HEK293 (cell line): ENCODE measurements around the gene PRPF8.

Experiments
- CTCF ChIA-PET: fragments of 350-600 bp; formaldehyde crosslinking; extraction: SDS; loops from one replicate; lab custom pipeline; 2021; ENCODE audit warnings: antibody characterized with exemption; lab: Yijun Ruan, JAX
- POLR2A ChIA-PET: fragments of 300-600 bp; formaldehyde crosslinking; extraction: SDS; loops from one replicate; lab custom pipeline; 2020; ENCODE audit warnings: antibody characterized with exemption, inconsistent platforms; lab: Yijun Ruan, JAX
- H3K27ac ChIP-seq: fragments of 200-500 bp; sonication (Bioruptor generic); 2 replicates; pipeline ENCODE4 v1.5.1; 2014; ENCODE audit warnings: low read depth, low read length, control low read depth, inconsistent platforms; ENCODE audit errors: extremely low read depth
- H3K36me3 ChIP-seq, 2 experiments: fragments of 200-500 bp in 1 of 2; sonication (Bioruptor generic) in 1 of 2; 1 replicate in 1 of 2; 2 replicates in 1 of 2; pipeline ENCODE4 v1.5.1; 2014 to 2017; ENCODE audit warnings: inconsistent platforms in 2 of 2, low read length in 2 of 2; ENCODE audit not compliant: control insufficient read depth in 2 of 2, insufficient read depth in 1 of 2
- H3K4me1 ChIP-seq: fragments of 200-500 bp; sonication (Bioruptor generic); 2 replicates; pipeline ENCODE4 v1.5.1; 2014; ENCODE audit warnings: mild to moderate bottlenecking, low read length, inconsistent platforms; ENCODE audit not compliant: control insufficient read depth, insufficient read depth
- H3K4me3 ChIP-seq: 2 replicates; pipeline ENCODE4 v1.5.1; 2011; ENCODE audit warnings: low read depth, mild to moderate bottlenecking, control low read depth, low read length, moderate library complexity
- H3K9me3 ChIP-seq: fragments of 200-500 bp; sonication (Bioruptor generic); 2 replicates; pipeline ENCODE4 v1.5.1; 2014; ENCODE audit warnings: low read depth, low read length, inconsistent platforms; ENCODE audit not compliant: control insufficient read depth, insufficient read depth
- IKZF3 ChIP-seq: fragments of 450-650 bp; IDR thresholded peaks from 2 replicates; pipeline ENCODE4 v1.5.0; 2018; ENCODE audit warnings: missing biosample characterization, mild to moderate bottlenecking, missing genetic modification characterization, moderate library complexity
- OSR2 ChIP-seq: fragments of 450-650 bp; formaldehyde crosslinking; IDR thresholded peaks from 2 replicates; pipeline ENCODE4 v1.5.1; 2016; ENCODE audit warnings: missing biosample characterization, missing genetic modification characterization
- RBAK ChIP-seq: fragments of 450-650 bp; formaldehyde crosslinking; IDR thresholded peaks from 2 replicates; pipeline ENCODE4 v1.5.1; 2016; ENCODE audit warnings: missing biosample characterization, missing genetic modification characterization
- ZNF157 ChIP-seq: fragments of 450-650 bp; formaldehyde crosslinking; IDR thresholded peaks from 2 replicates; pipeline ENCODE4 v1.5.1; 2016; ENCODE audit warnings: missing biosample characterization, missing genetic modification characterization
- ZNF169 ChIP-seq: fragments of 450-650 bp; formaldehyde crosslinking; IDR thresholded peaks from 2 replicates; pipeline ENCODE4 v1.5.1; 2016; ENCODE audit warnings: missing biosample characterization, missing genetic modification characterization
- ZNF221 ChIP-seq: fragments of 450-650 bp; formaldehyde crosslinking; IDR thresholded peaks from 2 replicates; pipeline ENCODE4 v1.5.1; 2017; ENCODE audit warnings: missing biosample characterization, missing genetic modification characterization, borderline replicate concordance
- ZNF23 ChIP-seq: fragments of 450-650 bp; formaldehyde crosslinking; IDR thresholded peaks from 2 replicates; pipeline ENCODE4 v1.5.1; 2016; ENCODE audit warnings: missing biosample characterization, missing genetic modification characterization, borderline replicate concordance
- ZNF302 ChIP-seq: fragments of 450-650 bp; formaldehyde crosslinking; IDR thresholded peaks from 2 replicates; pipeline ENCODE4 v1.5.1; 2016; ENCODE audit warnings: missing biosample characterization, missing genetic modification characterization, low read depth
- ZNF626 ChIP-seq: fragments of 450-650 bp; sonication (Bioruptor Pico); formaldehyde crosslinking; IDR thresholded peaks from 2 replicates; pipeline ENCODE4 v1.5.1; 2018; ENCODE audit warnings: missing biosample characterization, missing genetic modification characterization, inconsistent platforms
- TF ChIP-seq, protein P1 (sequence below): fragments of 450-650 bp; formaldehyde crosslinking; IDR thresholded peaks from 2 replicates; pipeline ENCODE4 v1.5.1; 2016; ENCODE audit warnings: missing biosample characterization, missing genetic modification characterization
- TF ChIP-seq, protein P2 (sequence below): fragments of 450-650 bp; formaldehyde crosslinking; IDR thresholded peaks from 2 replicates; pipeline ENCODE4 v1.5.1; 2016; ENCODE audit warnings: missing biosample characterization, missing genetic modification characterization, borderline replicate concordance
- TF ChIP-seq, protein P3 (sequence below): fragments of 450-650 bp; formaldehyde crosslinking; IDR thresholded peaks from 2 replicates; pipeline ENCODE4 v1.5.1; 2016; ENCODE audit warnings: missing biosample characterization, missing genetic modification characterization
- TF ChIP-seq, protein P4 (sequence below): IDR thresholded peaks from 2 replicates; pipeline ENCODE4 v1.6.1; 2011; ENCODE audit warnings: mild to moderate bottlenecking, low read depth, low read length, borderline replicate concordance
- TF ChIP-seq, protein P5 (sequence below): fragments of 450-650 bp; formaldehyde crosslinking; IDR thresholded peaks from 2 replicates; pipeline ENCODE4 v1.5.1; 2017; ENCODE audit warnings: missing biosample characterization, missing genetic modification characterization
- TF ChIP-seq, protein P6 (sequence below): fragments of 450-650 bp; formaldehyde crosslinking; IDR thresholded peaks from 2 replicates; pipeline ENCODE4 v1.5.1; 2016; ENCODE audit warnings: missing biosample characterization, missing genetic modification characterization
- TF ChIP-seq, protein P7 (sequence below): fragments of 450-650 bp; formaldehyde crosslinking; IDR thresholded peaks from 2 replicates; pipeline ENCODE4 v1.5.1; 2016; ENCODE audit warnings: missing biosample characterization, missing genetic modification characterization
- TF ChIP-seq, protein P8 (sequence below): fragments of 450-650 bp; formaldehyde crosslinking; IDR thresholded peaks from 2 replicates; pipeline ENCODE4 v1.5.1; 2016; ENCODE audit warnings: missing biosample characterization, missing genetic modification characterization

Gene PRPF8

DNA sequence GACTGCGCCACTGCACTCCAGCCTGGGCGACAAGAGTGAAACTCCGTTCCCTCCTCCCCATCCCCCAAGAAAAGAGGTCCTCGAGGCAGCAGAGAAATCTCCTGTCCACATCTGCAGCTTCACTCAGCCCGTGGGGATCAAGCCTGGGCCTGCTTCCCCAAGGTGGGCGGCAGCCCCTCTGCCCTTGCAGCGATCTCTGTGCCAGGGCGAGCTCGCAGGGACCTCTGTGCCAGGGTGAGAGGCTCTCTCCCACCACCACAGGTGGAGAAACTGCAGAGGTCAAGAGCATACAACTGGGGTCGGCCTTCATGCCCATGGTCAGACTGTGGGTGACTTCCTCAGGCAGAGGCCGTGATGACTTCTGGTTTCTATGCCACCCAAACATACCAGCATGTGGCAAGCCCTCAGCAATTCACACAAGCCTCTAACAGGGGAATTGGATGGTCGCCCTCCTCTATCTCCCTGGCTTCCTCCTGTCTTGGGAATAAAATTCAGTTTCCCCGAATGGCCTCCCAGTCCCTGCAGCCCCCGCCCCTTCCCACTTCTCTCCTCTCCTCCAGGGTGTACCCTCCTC is 61.5 kb downstream of the PRPF8 start (continued):
- TF ChIP-seq, protein P1, sequence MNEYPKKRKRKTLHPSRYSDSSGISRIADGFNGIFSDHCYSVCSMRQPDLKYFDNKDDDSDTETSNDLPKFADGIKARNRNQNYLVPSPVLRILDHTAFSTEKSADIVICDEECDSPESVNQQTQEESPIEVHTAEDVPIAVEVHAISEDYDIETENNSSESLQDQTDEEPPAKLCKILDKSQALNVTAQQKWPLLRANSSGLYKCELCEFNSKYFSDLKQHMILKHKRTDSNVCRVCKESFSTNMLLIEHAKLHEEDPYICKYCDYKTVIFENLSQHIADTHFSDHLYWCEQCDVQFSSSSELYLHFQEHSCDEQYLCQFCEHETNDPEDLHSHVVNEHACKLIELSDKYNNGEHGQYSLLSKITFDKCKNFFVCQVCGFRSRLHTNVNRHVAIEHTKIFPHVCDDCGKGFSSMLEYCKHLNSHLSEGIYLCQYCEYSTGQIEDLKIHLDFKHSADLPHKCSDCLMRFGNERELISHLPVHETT (tag by site-specific recombination), result no peak
- no peak for TF ChIP-seq ZNF169 (tag by site-specific recombination)
- TF ChIP-seq, protein P2, sequence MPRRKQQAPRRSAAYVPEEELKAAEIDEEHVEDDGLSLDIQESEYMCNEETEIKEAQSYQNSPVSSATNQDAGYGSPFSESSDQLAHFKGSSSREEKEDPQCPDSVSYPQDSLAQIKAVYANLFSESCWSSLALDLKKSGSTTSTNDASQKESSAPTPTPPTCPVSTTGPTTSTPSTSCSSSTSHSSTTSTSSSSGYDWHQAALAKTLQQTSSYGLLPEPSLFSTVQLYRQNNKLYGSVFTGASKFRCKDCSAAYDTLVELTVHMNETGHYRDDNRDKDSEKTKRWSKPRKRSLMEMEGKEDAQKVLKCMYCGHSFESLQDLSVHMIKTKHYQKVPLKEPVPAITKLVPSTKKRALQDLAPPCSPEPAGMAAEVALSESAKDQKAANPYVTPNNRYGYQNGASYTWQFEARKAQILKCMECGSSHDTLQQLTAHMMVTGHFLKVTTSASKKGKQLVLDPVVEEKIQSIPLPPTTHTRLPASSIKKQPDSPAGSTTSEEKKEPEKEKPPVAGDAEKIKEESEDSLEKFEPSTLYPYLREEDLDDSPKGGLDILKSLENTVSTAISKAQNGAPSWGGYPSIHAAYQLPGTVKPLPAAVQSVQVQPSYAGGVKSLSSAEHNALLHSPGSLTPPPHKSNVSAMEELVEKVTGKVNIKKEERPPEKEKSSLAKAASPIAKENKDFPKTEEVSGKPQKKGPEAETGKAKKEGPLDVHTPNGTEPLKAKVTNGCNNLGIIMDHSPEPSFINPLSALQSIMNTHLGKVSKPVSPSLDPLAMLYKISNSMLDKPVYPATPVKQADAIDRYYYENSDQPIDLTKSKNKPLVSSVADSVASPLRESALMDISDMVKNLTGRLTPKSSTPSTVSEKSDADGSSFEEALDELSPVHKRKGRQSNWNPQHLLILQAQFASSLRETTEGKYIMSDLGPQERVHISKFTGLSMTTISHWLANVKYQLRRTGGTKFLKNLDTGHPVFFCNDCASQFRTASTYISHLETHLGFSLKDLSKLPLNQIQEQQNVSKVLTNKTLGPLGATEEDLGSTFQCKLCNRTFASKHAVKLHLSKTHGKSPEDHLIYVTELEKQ (tag by site-specific recombination), result no peak
- TF ChIP-seq, protein P3, sequence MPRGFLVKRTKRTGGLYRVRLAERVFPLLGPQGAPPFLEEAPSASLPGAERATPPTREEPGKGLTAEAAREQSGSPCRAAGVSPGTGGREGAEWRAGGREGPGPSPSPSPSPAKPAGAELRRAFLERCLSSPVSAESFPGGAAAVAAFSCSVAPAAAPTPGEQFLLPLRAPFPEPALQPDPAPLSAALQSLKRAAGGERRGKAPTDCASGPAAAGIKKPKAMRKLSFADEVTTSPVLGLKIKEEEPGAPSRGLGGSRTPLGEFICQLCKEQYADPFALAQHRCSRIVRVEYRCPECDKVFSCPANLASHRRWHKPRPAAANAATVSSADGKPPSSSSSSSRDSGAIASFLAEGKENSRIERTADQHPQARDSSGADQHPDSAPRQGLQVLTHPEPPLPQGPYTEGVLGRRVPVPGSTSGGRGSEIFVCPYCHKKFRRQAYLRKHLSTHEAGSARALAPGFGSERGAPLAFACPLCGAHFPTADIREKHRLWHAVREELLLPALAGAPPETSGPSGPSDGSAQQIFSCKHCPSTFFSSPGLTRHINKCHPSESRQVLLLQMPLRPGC, result no peak
- no peak for TF ChIP-seq ZNF221 (tag by site-specific recombination)
- TF ChIP-seq, protein P4, sequence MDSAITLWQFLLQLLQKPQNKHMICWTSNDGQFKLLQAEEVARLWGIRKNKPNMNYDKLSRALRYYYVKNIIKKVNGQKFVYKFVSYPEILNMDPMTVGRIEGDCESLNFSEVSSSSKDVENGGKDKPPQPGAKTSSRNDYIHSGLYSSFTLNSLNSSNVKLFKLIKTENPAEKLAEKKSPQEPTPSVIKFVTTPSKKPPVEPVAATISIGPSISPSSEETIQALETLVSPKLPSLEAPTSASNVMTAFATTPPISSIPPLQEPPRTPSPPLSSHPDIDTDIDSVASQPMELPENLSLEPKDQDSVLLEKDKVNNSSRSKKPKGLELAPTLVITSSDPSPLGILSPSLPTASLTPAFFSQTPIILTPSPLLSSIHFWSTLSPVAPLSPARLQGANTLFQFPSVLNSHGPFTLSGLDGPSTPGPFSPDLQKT, result no peak
- no peak for TF ChIP-seq OSR2 (tag by site-specific recombination)
- TF ChIP-seq, protein P5, sequence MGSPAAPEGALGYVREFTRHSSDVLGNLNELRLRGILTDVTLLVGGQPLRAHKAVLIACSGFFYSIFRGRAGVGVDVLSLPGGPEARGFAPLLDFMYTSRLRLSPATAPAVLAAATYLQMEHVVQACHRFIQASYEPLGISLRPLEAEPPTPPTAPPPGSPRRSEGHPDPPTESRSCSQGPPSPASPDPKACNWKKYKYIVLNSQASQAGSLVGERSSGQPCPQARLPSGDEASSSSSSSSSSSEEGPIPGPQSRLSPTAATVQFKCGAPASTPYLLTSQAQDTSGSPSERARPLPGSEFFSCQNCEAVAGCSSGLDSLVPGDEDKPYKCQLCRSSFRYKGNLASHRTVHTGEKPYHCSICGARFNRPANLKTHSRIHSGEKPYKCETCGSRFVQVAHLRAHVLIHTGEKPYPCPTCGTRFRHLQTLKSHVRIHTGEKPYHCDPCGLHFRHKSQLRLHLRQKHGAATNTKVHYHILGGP (tag by site-specific recombination), result no peak
- no peak for TF ChIP-seq ZNF157 (tag by site-specific recombination)
- TF ChIP-seq, protein P6, sequence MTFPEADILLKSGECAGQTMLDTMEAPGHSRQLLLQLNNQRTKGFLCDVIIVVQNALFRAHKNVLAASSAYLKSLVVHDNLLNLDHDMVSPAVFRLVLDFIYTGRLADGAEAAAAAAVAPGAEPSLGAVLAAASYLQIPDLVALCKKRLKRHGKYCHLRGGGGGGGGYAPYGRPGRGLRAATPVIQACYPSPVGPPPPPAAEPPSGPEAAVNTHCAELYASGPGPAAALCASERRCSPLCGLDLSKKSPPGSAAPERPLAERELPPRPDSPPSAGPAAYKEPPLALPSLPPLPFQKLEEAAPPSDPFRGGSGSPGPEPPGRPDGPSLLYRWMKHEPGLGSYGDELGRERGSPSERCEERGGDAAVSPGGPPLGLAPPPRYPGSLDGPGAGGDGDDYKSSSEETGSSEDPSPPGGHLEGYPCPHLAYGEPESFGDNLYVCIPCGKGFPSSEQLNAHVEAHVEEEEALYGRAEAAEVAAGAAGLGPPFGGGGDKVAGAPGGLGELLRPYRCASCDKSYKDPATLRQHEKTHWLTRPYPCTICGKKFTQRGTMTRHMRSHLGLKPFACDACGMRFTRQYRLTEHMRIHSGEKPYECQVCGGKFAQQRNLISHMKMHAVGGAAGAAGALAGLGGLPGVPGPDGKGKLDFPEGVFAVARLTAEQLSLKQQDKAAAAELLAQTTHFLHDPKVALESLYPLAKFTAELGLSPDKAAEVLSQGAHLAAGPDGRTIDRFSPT (tag by site-specific recombination), result no peak

DNA sequence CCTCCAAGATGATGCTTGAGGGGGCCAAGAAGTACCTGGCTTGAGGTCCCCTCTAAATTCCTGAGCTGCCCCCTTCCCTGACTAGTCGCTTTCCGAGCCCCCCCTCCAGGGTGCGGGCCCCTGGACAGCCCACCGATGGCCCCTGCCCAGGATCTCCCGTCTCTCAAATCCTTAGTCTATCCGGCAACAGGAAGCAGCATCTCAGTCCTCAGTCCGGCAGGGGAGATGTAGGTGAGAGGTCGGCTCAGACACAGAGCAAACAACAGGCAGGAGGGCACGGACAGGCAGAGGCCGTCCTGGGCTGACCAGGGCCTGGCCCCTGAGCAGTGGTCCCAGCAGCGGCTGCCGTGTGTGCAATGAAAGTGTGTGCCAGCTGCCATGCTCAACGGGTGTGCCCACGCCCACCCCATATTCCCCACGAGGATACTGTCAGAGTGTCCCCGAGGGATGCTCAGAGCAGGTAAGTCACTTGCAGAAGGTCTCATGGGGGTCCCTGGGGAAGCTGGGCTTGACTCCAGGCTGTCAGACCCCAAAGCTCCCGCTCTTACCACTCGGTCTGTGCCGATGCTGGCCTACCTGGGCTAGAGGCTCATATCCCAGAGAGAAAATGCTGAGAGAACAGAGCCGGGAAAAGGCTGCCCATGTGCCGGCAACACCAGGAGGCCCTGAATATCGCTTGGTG is 63.3 kb downstream of the PRPF8 start:
- CTCF ChIA-PET, result interaction anchor here (1.1 kb wide), 1 partner anchor 9 kb away, joined by 7 read pairs; no protein-coding TSS in a partner anchor
- H3K4me1 ChIP-seq, result peaks cover 6% of the 10 kb centered on the region; the same call in 1 of the 2 replicates
- no peak overlapping the region for H3K4me3 ChIP-seq
- no peaks in the 10 kb centered on the region for H3K9me3 ChIP-seq
- H3K36me3 ChIP-seq, result no peaks in the 10 kb centered on the region
- H3K27ac ChIP-seq, result no peak overlapping the region
- POLR2A ChIA-PET, result interaction anchor here (1.4 kb wide), 1 partner anchor 105 kb away, joined by 3 read pairs; the partner anchor contains the start of gene INPP5K
- TF ChIP-seq RBAK (tag by site-specific recombination) (no peak), ZNF302 (tag by site-specific recombination) (no peak), ZNF626 (no peak), IKZF3 (tag by site-specific recombination) (no peak), ZNF23 (no peak), OSR2 (tag by site-specific recombination) (no peak)
- TF ChIP-seq, protein P7, sequence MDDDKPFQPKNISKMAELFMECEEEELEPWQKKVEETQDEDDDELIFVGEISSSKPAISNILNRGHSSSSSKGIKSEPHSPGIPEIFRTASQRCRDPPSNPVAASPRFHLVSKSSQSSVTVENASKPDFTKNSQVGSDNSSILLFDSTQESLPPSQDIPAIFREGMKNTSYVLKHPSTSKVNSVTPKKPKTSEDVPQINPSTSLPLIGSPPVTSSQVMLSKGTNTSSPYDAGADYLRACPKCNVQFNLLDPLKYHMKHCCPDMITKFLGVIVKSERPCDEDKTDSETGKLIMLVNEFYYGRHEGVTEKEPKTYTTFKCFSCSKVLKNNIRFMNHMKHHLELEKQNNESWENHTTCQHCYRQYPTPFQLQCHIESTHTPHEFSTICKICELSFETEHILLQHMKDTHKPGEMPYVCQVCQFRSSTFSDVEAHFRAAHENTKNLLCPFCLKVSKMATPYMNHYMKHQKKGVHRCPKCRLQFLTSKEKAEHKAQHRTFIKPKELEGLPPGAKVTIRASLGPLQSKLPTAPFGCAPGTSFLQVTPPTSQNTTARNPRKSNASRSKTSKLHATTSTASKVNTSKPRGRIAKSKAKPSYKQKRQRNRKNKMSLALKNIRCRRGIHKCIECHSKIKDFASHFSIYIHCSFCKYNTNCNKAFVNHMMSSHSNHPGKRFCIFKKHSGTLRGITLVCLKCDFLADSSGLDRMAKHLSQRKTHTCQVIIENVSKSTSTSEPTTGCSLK (tag by site-specific recombination), result no peak
- TF ChIP-seq, protein P8, sequence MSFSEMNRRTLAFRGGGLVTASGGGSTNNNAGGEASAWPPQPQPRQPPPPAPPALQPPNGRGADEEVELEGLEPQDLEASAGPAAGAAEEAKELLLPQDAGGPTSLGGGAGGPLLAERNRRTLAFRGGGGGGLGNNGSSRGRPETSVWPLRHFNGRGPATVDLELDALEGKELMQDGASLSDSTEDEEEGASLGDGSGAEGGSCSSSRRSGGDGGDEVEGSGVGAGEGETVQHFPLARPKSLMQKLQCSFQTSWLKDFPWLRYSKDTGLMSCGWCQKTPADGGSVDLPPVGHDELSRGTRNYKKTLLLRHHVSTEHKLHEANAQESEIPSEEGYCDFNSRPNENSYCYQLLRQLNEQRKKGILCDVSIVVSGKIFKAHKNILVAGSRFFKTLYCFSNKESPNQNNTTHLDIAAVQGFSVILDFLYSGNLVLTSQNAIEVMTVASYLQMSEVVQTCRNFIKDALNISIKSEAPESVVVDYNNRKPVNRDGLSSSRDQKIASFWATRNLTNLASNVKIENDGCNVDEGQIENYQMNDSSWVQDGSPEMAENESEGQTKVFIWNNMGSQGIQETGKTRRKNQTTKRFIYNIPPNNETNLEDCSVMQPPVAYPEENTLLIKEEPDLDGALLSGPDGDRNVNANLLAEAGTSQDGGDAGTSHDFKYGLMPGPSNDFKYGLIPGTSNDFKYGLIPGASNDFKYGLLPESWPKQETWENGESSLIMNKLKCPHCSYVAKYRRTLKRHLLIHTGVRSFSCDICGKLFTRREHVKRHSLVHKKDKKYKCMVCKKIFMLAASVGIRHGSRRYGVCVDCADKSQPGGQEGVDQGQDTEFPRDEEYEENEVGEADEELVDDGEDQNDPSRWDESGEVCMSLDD (tag by site-specific recombination), result no peak
